Hepatocyte (in vitro differentiated cells): Measurements from ENCODE around the gene UBXN7. TPM values are rescaled to one million over a fixed set of nuclear protein-coding genes. Genes with fewer than 3 reads are reported as not detected.

ENCODE experiments used
- DNase-seq: peaks from one replicate; pipeline ENCODE4 v3.0.0-alpha.2; 2016; ENCODE audit warnings: low spot score
- H2AFZ ChIP-seq: fragments of 200-600 bp; sonication (generic); 2 replicates; pipeline ENCODE4 v1.6.0; 2016; ENCODE audit warnings: antibody characterized with exemption, mild to moderate bottlenecking
- H3K27ac ChIP-seq: fragments of 200-600 bp; sonication (generic); 2 replicates; pipeline ENCODE4 v1.5.1; 2016; ENCODE audit warnings: mild to moderate bottlenecking
- H3K27me3 ChIP-seq: fragments of 200-600 bp; sonication (generic); 2 replicates; pipeline ENCODE4 v1.6.1; 2016
- H3K36me3 ChIP-seq: fragments of 200-600 bp; sonication (generic); replicated peaks from 2 replicates; pipeline ENCODE4 v1.5.1; 2016; ENCODE audit warnings: low read depth; ENCODE audit not compliant: insufficient read depth
- H3K4me1 ChIP-seq: fragments of 200-600 bp; sonication (generic); 2 replicates; pipeline ENCODE4 v1.5.1; 2016; ENCODE audit warnings: mild to moderate bottlenecking, moderate library complexity; ENCODE audit not compliant: insufficient read depth
- H3K4me2 ChIP-seq: fragments of 200-600 bp; sonication (generic); 2 replicates; pipeline ENCODE4 v1.6.0; 2016
- H3K4me3 ChIP-seq: fragments of 200-600 bp; sonication (generic); 2 replicates; pipeline ENCODE4 v1.5.1; 2016; ENCODE audit warnings: mild to moderate bottlenecking
- H3K79me2 ChIP-seq: fragments of 200-600 bp; sonication (generic); 2 replicates; pipeline ENCODE4 v1.6.0; 2017; ENCODE audit warnings: mild to moderate bottlenecking
- H3K9me2 ChIP-seq: fragments of 200-600 bp; sonication (generic); replicated peaks from 2 replicates; pipeline ENCODE4 v1.6.0; 2017; ENCODE audit warnings: mild to moderate bottlenecking; ENCODE audit not compliant: insufficient read depth
- H3K9me3 ChIP-seq: fragments of 200-600 bp; sonication (generic); 2 replicates; pipeline ENCODE4 v1.5.1; 2016; ENCODE audit warnings: low read depth, mild to moderate bottlenecking
- H4K20me1 ChIP-seq: fragments of 200-600 bp; sonication (generic); 2 replicates; pipeline ENCODE4 v1.6.0; 2016; ENCODE audit warnings: mild to moderate bottlenecking; ENCODE audit not compliant: insufficient read depth, poor library complexity, severe bottlenecking
- EZH2 ChIP-seq: fragments of 200-600 bp; sonication (generic); IDR thresholded peaks from 2 replicates; pipeline ENCODE4 v1.6.1; 2016; ENCODE audit warnings: antibody characterized with exemption, mild to moderate bottlenecking, borderline replicate concordance
- EZH2phosphoT487 ChIP-seq: fragments of 200-600 bp; sonication (generic); IDR thresholded peaks from one replicate; pipeline ENCODE4 v1.6.1; 2018; ENCODE audit warnings: antibody characterized with exemption, mild to moderate bottlenecking, low read depth, moderate library complexity; ENCODE audit not compliant: unreplicated experiment, severe bottlenecking
- WGBS: methylation state at CpG from one replicate; pipeline ENCODE4 v1.1.6; 2016; ENCODE audit warnings: low lambda C conversion rate; ENCODE audit errors: missing lambda C conversion rate; 5-methylcytosine and 5-hydroxymethylcytosine counted together
- polyA plus RNA-seq: library from polyadenylated mRNA; unstranded; fragments of >200 nt; fragmentation: Nextera tagmentation; extraction: Ambion mirVana; gene quantifications from 2 replicates; pipeline ENCODE4 v1.2.1, GENCODE V29; 2016
- total RNA-seq: library from RNA; depleted of rRNA; stranded (reverse); fragments of >200 nt; gene quantifications from 2 replicates; pipeline ENCODE4 v1.2.3, GENCODE V29; 2014
- TF ChIP-seq, protein P1 (sequence below): fragments of 200-600 bp; sonication (generic); IDR thresholded peaks from 2 replicates; pipeline ENCODE4 v1.5.1; 2016; ENCODE audit warnings: antibody characterized with exemption, mild to moderate bottlenecking; ENCODE audit not compliant: poor library complexity

Gene UBXN7
- total and polyA plus RNA-seq, 2 experiments from 2014 or later, result 18.6 to 32.4 TPM

GRCh38 chr3:196399485-196399945 lies 32.7 kb downstream of the UBXN7 start:
- Histone ChIP-seq H3K4me1 (no peaks in the 10 kb centered on the region), H3K9me2 (no peaks in the 10 kb centered on the region), H3K27ac (no peak overlapping the region), H3K4me3 (no peak overlapping the region), H3K79me2 (peaks cover 58% of the 10 kb centered on the region), H3K4me2 (no peak overlapping the region), H3K36me3 (no peaks in the 10 kb centered on the region), H3K27me3 (no peaks in the 10 kb centered on the region), H3K9me3 (no peaks in the 10 kb centered on the region), H4K20me1 (peaks cover 2% of the 10 kb centered on the region), H2AFZ (no peak overlapping the region)
- 86% methylated on average over 3 of the region's 3 CpGs for WGBS
- TF ChIP-seq, protein P1, sequence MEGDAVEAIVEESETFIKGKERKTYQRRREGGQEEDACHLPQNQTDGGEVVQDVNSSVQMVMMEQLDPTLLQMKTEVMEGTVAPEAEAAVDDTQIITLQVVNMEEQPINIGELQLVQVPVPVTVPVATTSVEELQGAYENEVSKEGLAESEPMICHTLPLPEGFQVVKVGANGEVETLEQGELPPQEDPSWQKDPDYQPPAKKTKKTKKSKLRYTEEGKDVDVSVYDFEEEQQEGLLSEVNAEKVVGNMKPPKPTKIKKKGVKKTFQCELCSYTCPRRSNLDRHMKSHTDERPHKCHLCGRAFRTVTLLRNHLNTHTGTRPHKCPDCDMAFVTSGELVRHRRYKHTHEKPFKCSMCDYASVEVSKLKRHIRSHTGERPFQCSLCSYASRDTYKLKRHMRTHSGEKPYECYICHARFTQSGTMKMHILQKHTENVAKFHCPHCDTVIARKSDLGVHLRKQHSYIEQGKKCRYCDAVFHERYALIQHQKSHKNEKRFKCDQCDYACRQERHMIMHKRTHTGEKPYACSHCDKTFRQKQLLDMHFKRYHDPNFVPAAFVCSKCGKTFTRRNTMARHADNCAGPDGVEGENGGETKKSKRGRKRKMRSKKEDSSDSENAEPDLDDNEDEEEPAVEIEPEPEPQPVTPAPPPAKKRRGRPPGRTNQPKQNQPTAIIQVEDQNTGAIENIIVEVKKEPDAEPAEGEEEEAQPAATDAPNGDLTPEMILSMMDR, result no peak
- TF ChIP-seq EZH2, result no peak
- no peak for TF ChIP-seq EZH2phosphoT487
- DNase-seq, result no peak

DNA sequence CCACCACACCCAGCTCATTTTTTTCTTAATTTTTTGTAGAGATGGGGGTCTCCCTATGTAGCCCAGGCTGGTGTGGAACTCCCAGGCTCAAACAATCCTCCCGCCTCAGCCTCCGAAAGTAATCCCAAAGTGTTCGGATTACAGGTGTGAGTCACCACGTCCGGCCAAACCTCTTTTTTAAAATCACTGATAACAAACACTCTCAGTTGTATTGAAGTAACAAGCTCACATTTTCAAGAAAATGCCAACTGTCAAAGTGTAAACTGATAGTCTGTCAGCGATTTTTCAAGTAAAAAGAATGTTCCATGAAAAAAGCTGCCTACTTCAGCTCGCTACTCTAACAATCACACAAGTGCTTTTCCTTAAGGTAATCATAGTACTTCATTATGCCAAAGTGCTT lies 33.4 kb downstream of the UBXN7 start:
- no peaks in the 10 kb centered on the region for H3K4me1 ChIP-seq
- DNase-seq, result no peak
- H3K27ac ChIP-seq, result no peak overlapping the region
- H3K9me2 ChIP-seq, result no peaks in the 10 kb centered on the region
- H3K36me3 ChIP-seq, result no peaks in the 10 kb centered on the region
- H3K27me3 ChIP-seq, result no peaks in the 10 kb centered on the region
- peaks cover 2% of the 10 kb centered on the region for H4K20me1 ChIP-seq
- no peak overlapping the region for H3K4me3 ChIP-seq
- no peak overlapping the region for H2AFZ ChIP-seq
- peaks cover 51% of the 10 kb centered on the region for H3K79me2 ChIP-seq
- no peak overlapping the region for H3K4me2 ChIP-seq
- no peaks in the 10 kb centered on the region for H3K9me3 ChIP-seq
- no peak for TF ChIP-seq EZH2phosphoT487
- TF ChIP-seq, protein P1, result no peak
- 78% methylated on average over 7 of the region's 7 CpGs for WGBS

- DNase-seq, result no peak
- Histone ChIP-seq H3K27me3 (no peaks in the 10 kb centered on the region), H3K27ac (no peak overlapping the region), H4K20me1 (peaks cover 2% of the 10 kb centered on the region), H3K4me1 (no peaks in the 10 kb centered on the region), H3K36me3 (no peaks in the 10 kb centered on the region), H3K4me2 (no peak overlapping the region), H2AFZ (no peak overlapping the region), H3K9me2 (no peaks in the 10 kb centered on the region), H3K79me2 (peaks cover 42% of the 10 kb centered on the region), H3K4me3 (no peak overlapping the region), H3K9me3 (no peaks in the 10 kb centered on the region)
- WGBS, result 72% methylated on average over 3 of the region's 3 CpGs
- TF ChIP-seq EZH2, result no peak
Measured at GRCh38 chr3:196397941-196398340, 34.3 kb downstream of the UBXN7 start.

DNA sequence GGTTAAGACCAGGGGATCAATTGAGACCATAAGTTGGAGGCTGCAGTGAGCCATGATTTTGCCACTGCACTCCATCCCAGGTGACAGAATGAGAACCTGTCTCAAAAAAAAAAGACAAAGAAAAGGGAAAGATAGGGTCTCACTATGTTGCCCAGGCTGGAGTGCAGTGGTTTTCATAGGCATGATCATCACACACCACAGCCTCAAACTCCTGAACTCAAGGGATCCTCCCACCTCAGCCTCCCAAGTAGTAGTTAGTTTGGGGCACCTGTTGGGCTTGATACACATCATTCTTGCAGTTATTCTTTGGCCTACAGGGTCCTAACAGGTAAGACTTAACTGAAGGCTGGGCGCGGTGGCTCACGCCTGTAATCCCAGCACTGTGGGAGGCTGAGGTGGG lies 42.1 kb downstream of the UBXN7 start:
- no peak overlapping the region for H3K4me2 ChIP-seq
- no peak overlapping the region for H2AFZ ChIP-seq
- H3K79me2 ChIP-seq, result peaks cover 16% of the 10 kb centered on the region
- WGBS, result 100% methylated on average over 3 of the region's 3 CpGs
- no peaks in the 10 kb centered on the region for H3K4me1 ChIP-seq
- no peaks in the 10 kb centered on the region for H3K9me3 ChIP-seq
- no peak overlapping the region for H3K4me3 ChIP-seq
- H3K27me3 ChIP-seq, result no peaks in the 10 kb centered on the region
- H3K9me2 ChIP-seq, result no peaks in the 10 kb centered on the region
- no peak overlapping the region for H3K27ac ChIP-seq
- H3K36me3 ChIP-seq, result no peaks in the 10 kb centered on the region
- no peaks in the 10 kb centered on the region for H4K20me1 ChIP-seq
- TF ChIP-seq EZH2 (no peak), EZH2phosphoT487 (no peak)
- TF ChIP-seq, protein P1, result no peak
- DNase-seq, result no peak
